ENCODE measurements around the gene TENT4B. TPM values are rescaled to one million over a fixed set of nuclear protein-coding genes. Genes with fewer than 3 reads are reported as not detected.

Gene TENT4B
- total RNA-seq, 2 donors from 2014 or later: 11.5 to 15.1 TPM

DNA sequence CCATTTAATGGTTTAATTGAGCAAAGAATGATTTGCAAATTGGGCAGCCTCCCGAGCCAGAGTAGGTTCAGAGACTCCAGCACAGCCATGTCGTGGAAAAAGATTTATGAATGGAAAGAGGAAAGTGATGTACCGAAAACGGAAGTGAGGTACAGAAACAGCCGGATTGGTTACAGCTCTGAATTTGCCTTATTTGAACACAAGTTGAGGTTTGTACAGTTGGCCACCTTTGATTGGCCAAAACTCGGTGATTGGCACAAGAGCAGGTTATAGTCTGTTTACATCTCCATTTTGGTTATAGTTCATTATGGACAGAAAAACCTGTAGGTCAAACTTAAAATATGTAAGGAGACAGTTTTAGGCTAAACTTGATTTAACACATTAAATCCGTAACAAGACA is 44.5 kb downstream of the TENT4B start:
- H3K9me3 ChIP-seq: no peaks in the 10 kb centered on the region
- no peaks in the 10 kb centered on the region for H3K4me1 ChIP-seq (replicated peaks)
- TF ChIP-seq, protein P1, sequence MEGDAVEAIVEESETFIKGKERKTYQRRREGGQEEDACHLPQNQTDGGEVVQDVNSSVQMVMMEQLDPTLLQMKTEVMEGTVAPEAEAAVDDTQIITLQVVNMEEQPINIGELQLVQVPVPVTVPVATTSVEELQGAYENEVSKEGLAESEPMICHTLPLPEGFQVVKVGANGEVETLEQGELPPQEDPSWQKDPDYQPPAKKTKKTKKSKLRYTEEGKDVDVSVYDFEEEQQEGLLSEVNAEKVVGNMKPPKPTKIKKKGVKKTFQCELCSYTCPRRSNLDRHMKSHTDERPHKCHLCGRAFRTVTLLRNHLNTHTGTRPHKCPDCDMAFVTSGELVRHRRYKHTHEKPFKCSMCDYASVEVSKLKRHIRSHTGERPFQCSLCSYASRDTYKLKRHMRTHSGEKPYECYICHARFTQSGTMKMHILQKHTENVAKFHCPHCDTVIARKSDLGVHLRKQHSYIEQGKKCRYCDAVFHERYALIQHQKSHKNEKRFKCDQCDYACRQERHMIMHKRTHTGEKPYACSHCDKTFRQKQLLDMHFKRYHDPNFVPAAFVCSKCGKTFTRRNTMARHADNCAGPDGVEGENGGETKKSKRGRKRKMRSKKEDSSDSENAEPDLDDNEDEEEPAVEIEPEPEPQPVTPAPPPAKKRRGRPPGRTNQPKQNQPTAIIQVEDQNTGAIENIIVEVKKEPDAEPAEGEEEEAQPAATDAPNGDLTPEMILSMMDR (IDR thresholded peaks at IDR 0.05): no peak
- no peak for TF ChIP-seq POLR2AphosphoS5 (IDR thresholded peaks at IDR 0.05)
- TF ChIP-seq POLR2A (IDR thresholded peaks at IDR 0.05): no peak
- intact Hi-C loops (cut with DNase I): no loop called here
- H3K4me3 ChIP-seq: no peak overlapping the region
- H3K27me3 ChIP-seq (replicated peaks; ENCODE audit: insufficient read depth): no peaks in the 10 kb centered on the region
- H3K36me3 ChIP-seq: no peaks in the 10 kb centered on the region
- 93% methylated on average over 7 of the region's 7 CpGs for WGBS
- no peak for DNase-seq (ENCODE audit: low spot score)
- H3K27ac ChIP-seq: no peak overlapping the region

GRCh38 chr16:50198802-50199403 is 45.8 kb downstream of the TENT4B start:
- H3K27me3 ChIP-seq (replicated peaks; ENCODE audit: insufficient read depth): no peaks in the 10 kb centered on the region
- H3K4me3 ChIP-seq: no peak overlapping the region
- intact Hi-C loops (cut with DNase I): no loop called here
- DNase-seq (ENCODE audit: low spot score): no peak
- H3K27ac ChIP-seq: no peak overlapping the region
- H3K36me3 ChIP-seq: no peaks in the 10 kb centered on the region
- H3K9me3 ChIP-seq: no peaks in the 10 kb centered on the region
- peaks cover 8% of the 10 kb centered on the region for H3K4me1 ChIP-seq (replicated peaks)
- 54% methylated on average over 4 of the region's 4 CpGs for WGBS
- TF ChIP-seq POLR2AphosphoS5 (IDR thresholded peaks at IDR 0.05) (no peak), POLR2A (IDR thresholded peaks at IDR 0.05) (no peak)
- TF ChIP-seq, protein P1 (IDR thresholded peaks at IDR 0.05): no peak

- H3K27ac ChIP-seq: peak overlapping the region in 1 of 2 donors; percentile 19
- intact Hi-C loops (cut with DNase I): no loop called here
- no peaks in the 10 kb centered on the region for H3K27me3 ChIP-seq (replicated peaks; ENCODE audit: insufficient read depth)
- peaks cover 8% of the 10 kb centered on the region for H3K4me1 ChIP-seq (replicated peaks)
- no peak for DNase-seq (ENCODE audit: low spot score)
- TF ChIP-seq POLR2A (IDR thresholded peaks at IDR 0.05) (no peak), POLR2AphosphoS5 (IDR thresholded peaks at IDR 0.05) (no peak)
- TF ChIP-seq, protein P1 (IDR thresholded peaks at IDR 0.05): no peak
- WGBS: 55% methylated on average over 3 of the region's 3 CpGs
- H3K36me3 ChIP-seq: no peaks in the 10 kb centered on the region
- H3K9me3 ChIP-seq: no peaks in the 10 kb centered on the region
- H3K4me3 ChIP-seq: no peak overlapping the region
Observed at GRCh38 chr16:50201787-50202186, 48.7 kb downstream of the TENT4B start.

GRCh38 chr16:50202926-50203624 is 50.0 kb downstream of the TENT4B start:
- intact Hi-C loops (cut with DNase I): no loop called here
- Histone ChIP-seq H3K4me3 (no peak overlapping the region), H3K36me3 (no peaks in the 10 kb centered on the region), H3K4me1 (replicated peaks) (peaks cover 8% of the 10 kb centered on the region), H3K27ac (peak overlapping the region; percentile 19 to 40), H3K9me3 (no peaks in the 10 kb centered on the region), H3K27me3 (replicated peaks; ENCODE audit: insufficient read depth) (no peaks in the 10 kb centered on the region)
- 21% methylated on average over 5 of the region's 5 CpGs for WGBS
- DNase-seq (ENCODE audit: low spot score): no peak
- TF ChIP-seq, protein P1 (IDR thresholded peaks at IDR 0.05): no peak
- TF ChIP-seq POLR2AphosphoS5 (IDR thresholded peaks at IDR 0.05): peak; percentile 51

DNA sequence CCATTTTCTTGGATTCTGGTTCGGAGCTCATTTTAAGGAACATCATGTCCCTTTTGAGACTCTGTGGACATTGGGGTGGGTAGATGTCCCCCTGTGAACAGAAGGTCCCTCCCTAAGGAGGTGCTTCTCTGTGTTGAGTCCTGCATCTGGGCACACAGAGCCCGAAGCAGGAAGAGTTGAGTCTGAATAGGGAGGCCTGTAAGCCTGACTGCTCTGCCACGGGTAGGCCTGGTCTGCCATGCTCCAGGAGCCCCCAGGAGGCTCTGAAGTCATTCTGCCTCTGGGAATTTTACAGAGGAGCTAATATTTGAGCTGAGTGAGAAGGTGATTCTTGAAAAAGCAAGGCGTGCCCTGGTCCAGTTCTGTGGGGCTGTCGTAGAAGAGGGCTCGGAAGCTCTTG is 50.6 kb downstream of the TENT4B start:
- H3K36me3 ChIP-seq: no peaks in the 10 kb centered on the region
- no peak overlapping the region for H3K4me3 ChIP-seq
- H3K4me1 ChIP-seq (replicated peaks): peaks cover 8% of the 10 kb centered on the region
- peak overlapping the region; percentile 19 to 40 for H3K27ac ChIP-seq
- no peaks in the 10 kb centered on the region for H3K27me3 ChIP-seq (replicated peaks; ENCODE audit: insufficient read depth)
- intact Hi-C loops (cut with DNase I): no loop called here
- no peak for DNase-seq (ENCODE audit: low spot score)
- no peak for TF ChIP-seq POLR2A (IDR thresholded peaks at IDR 0.05)
- TF ChIP-seq, protein P1 (IDR thresholded peaks at IDR 0.05): no peak
- no peak for TF ChIP-seq POLR2AphosphoS5 (IDR thresholded peaks at IDR 0.05)
- whole genome bisulfite sequencing: 72% methylated on average over 6 of the region's 6 CpGs
- no peaks in the 10 kb centered on the region for H3K9me3 ChIP-seq
